ENCODE measurements around the gene OMD. TPM values are rescaled to one million over a fixed set of nuclear protein-coding genes. Genes with fewer than 3 reads are reported as not detected.
A peak's percentile ranks its signal among the peaks of the same experiment; 100 is the strongest.

OMD gene
- total RNA-seq, 4 donors from 2014 or later, result 0.11 to 21.9 (median 2.4) TPM

DNA sequence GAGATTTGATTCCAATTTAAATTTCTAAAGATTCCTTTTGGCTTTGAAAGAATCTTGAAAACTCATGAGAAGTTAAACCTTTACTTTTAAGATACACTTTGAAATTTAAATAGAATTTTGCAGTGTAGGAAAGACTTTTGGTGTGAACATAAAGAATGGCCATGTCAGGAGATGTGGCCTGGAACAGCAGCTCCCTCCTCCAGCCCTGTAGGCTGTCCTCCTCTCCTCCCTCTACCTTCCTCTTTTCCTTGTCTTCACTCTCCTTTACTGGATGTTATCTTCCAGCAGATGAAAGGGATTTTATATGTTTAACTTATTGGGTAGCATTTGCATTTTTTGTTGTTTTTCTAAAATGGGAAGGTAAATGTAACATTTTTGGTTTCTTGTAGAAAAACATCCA is 39.1 kb upstream of the OMD start:
- Histone ChIP-seq H3K27me3 (no peaks in the 10 kb centered on the region), H3K27ac (peak overlapping the region in 2 of 4 donors; percentile 51 to 70), H3K36me3 (no peaks in the 10 kb centered on the region), H3K4me3 (no peak overlapping the region), H3K4me1 (peaks cover 0 to 10% (median 3%) of the 10 kb centered on the region in 3 donors), H3K9me3 (no peaks in the 10 kb centered on the region)
- intact Hi-C loops (cut with DNase I), result no loop called here
- no peak for DNase-seq
- TF ChIP-seq POLR2A (IDR thresholded peaks at IDR 0.05), result no peak
- TF ChIP-seq, protein P1, sequence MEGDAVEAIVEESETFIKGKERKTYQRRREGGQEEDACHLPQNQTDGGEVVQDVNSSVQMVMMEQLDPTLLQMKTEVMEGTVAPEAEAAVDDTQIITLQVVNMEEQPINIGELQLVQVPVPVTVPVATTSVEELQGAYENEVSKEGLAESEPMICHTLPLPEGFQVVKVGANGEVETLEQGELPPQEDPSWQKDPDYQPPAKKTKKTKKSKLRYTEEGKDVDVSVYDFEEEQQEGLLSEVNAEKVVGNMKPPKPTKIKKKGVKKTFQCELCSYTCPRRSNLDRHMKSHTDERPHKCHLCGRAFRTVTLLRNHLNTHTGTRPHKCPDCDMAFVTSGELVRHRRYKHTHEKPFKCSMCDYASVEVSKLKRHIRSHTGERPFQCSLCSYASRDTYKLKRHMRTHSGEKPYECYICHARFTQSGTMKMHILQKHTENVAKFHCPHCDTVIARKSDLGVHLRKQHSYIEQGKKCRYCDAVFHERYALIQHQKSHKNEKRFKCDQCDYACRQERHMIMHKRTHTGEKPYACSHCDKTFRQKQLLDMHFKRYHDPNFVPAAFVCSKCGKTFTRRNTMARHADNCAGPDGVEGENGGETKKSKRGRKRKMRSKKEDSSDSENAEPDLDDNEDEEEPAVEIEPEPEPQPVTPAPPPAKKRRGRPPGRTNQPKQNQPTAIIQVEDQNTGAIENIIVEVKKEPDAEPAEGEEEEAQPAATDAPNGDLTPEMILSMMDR (IDR thresholded peaks at IDR 0.05), result no peak

DNA sequence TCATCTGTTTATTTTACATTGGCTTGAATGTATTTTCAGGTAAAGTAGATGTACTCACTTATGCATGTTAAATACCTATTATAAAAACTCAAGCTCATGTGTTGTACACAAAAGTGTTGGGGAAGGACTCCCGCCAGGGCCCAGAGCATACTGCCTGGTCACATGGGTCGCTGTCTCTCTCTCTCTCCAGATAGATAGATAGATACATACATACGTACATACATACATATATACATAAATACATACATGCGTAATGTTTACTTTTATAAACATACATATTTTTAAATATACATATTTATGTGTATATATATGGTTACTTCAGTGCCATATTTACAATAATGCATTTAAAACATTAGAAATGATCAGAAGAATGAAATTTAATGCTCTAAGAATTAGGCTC is 33.3 kb upstream of the OMD start:
- intact Hi-C loops (cut with DNase I), result no loop called here
- TF ChIP-seq, protein P1 (IDR thresholded peaks at IDR 0.05), result no peak
- no peak for TF ChIP-seq POLR2A (IDR thresholded peaks at IDR 0.05)
- Histone ChIP-seq H3K36me3 (no peaks in the 10 kb centered on the region), H3K4me3 (no peak overlapping the region), H3K4me1 (no peaks in the 10 kb centered on the region), H3K27me3 (no peaks in the 10 kb centered on the region), H3K9me3 (no peaks in the 10 kb centered on the region), H3K27ac (no peak overlapping the region)
- 89 to 93% methylated on average over 4 of the region's 4 CpGs for WGBS, 2 donors
- no peak for DNase-seq

DNA sequence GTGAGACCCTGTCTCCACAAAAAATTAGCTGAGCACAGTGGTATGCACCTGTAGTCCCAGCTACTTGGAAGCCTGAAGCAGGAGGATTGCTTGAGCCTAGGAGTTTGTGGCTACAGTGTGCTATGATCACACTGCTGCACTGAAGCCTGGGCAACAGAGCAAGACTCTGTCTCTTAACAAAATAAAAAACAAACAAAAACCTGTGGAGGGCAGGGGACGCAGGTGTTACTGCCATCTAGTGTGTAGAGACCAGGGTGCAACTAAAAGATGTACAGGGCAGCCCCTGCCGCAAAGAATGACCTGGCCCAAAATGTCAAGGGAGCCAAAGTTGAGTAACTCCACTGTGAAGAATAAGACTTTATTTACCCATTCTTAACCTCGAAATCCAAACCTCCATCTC is 30.9 kb upstream of the OMD start:
- TF ChIP-seq POLR2A (IDR thresholded peaks at IDR 0.05), result no peak
- TF ChIP-seq, protein P1 (IDR thresholded peaks at IDR 0.05), result peak in 1 of 6 experiments; percentile 26
- Histone ChIP-seq H3K4me3 (no peak overlapping the region), H3K27me3 (no peaks in the 10 kb centered on the region), H3K9me3 (no peaks in the 10 kb centered on the region), H3K4me1 (no peaks in the 10 kb centered on the region), H3K36me3 (no peaks in the 10 kb centered on the region), H3K27ac (no peak overlapping the region)
- WGBS, 2 donors, result 81 to 96% methylated on average over 3 of the region's 3 CpGs
- no peak for DNase-seq
- intact Hi-C loops (cut with DNase I), result no loop called here

DNA sequence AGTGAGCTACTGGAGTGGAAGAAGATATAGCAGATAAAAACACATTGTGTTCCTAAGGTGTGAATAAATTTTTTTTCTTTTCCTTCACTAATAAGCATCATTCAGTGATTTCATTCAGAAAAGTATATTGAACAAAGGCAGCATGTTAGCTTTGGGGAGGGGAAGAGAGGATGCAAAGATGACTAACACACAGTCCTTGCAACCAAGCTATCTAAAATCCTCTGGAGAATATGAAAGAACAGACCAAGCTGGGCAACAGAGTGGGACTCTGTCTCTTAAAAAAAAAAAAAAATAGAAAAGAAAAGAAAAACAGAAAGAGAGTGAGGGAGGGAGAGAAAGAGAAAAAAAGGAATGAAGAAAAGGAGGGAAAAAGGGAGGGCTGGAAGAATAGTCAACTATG is 22.3 kb upstream of the OMD start:
- intact Hi-C loops (cut with DNase I), result no loop called here
- Histone ChIP-seq H3K27ac (no peak overlapping the region), H3K4me3 (no peak overlapping the region), H3K27me3 (no peaks in the 10 kb centered on the region), H3K9me3 (no peaks in the 10 kb centered on the region), H3K36me3 (no peaks in the 10 kb centered on the region), H3K4me1 (peaks cover 0 to 7% (median 0%) of the 10 kb centered on the region in 3 donors)
- DNase-seq, result no peak
- TF ChIP-seq, protein P1 (IDR thresholded peaks at IDR 0.05), result no peak
- no peak for TF ChIP-seq POLR2A (IDR thresholded peaks at IDR 0.05)

DNA sequence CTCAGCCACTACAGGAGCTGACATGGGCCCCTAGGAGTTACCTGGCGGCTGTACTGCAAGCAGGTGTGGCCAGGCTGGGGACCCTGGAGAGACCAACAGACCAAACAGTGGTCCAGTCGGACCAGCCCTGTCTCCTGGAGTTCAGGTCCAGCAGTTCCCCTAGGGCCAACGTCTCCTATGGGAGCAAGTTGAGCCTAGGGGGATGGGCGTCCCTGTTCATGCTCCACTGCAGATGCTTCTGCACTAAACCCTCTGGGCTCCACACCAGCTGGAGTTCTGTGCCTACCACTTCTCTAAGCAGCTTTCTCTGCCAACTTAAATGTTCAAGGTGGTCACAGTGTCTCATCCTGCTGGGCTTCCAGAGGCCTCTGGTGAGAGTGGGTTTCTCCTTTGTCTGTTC is 20.6 kb upstream of the OMD start:
- peaks cover 0 to 7% (median 0%) of the 10 kb centered on the region in 3 donors for H3K4me1 ChIP-seq
- no peak for TF ChIP-seq POLR2A (IDR thresholded peaks at IDR 0.05)
- TF ChIP-seq, protein P1 (IDR thresholded peaks at IDR 0.05), result no peak
- H3K4me3 ChIP-seq, result no peak overlapping the region
- 20 to 75% methylated on average over 3 of the region's 4 CpGs for WGBS, 2 donors
- no peaks in the 10 kb centered on the region for H3K9me3 ChIP-seq
- H3K27me3 ChIP-seq, result no peaks in the 10 kb centered on the region
- DNase-seq, result no peak
- intact Hi-C loops (cut with DNase I), result no loop called here
- H3K36me3 ChIP-seq, result no peaks in the 10 kb centered on the region
- no peak overlapping the region for H3K27ac ChIP-seq
